ENCODE data around the gene RASSF5.

DNA sequence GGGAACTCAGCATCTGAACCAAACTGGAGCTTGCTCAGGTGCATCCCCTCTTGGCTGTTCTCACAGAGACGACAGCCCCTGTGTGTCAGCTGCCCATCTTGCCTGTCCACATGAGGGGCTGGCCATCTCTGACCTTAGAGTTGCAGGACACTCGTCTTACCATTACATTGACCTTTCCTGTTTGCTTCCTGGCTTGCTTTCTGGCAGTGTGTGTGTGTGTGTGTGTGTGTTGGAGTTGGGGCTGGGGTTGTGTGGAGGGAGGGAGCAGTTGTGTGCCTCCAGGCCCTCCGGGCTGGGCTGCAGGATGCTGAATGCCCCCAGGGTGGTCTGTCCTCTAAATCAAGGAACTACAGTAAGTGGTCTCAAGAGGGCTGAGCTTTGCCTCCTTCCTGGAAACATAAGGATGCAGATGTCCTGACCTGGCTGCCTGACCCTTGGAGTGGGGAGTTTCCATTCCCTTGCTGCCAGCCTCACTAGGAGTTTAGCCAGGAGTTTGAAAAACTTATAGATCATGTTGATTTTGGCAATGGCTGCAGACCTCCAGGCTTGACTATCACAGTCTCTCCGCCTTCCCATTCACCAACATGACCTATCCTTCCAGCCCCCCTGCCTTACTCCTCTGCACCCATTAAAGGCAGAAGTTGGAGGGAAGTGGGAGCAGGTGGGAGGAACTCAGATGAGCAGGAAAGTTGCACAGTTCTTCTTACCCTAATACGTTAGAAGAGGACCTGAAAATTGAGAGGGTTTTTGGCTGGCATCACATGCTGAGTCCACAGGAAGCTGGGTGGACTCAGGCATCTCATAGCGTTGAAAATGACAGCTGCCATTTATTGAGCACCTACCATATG is 19.0 kb downstream of the RASSF5 start:
- no peak for TF ChIP-seq ZNF274 (IDR thresholded peaks at IDR 0.05; ENCODE audit: low read depth, low read length)
- TF ChIP-seq YY1 (IDR thresholded peaks at IDR 0.05; ENCODE audit: insufficient read depth, insufficient read length): no peak
